ENCODE data around the gene CDC42EP5.

CDC42EP5 gene

GRCh38 chr19:54420383-54421168, 52.5 kb downstream of the CDC42EP5 start:
- H3K36me3 ChIP-seq (ENCODE audit: control insufficient read depth, insufficient read depth, low read length) = no peaks in the 10 kb centered on the region
- no peaks in the 10 kb centered on the region; the same call in 1 of the 2 replicates for H3K27me3 ChIP-seq (replicated peaks; ENCODE audit: control insufficient read depth, insufficient read depth, low read length)
- no peak overlapping the region for H3K4me3 ChIP-seq (replicated peaks; ENCODE audit: low read depth, low read length)
- DNase-seq (ENCODE audit: extremely low read depth, insufficient read length) = no peak
- no peak for TF ChIP-seq CTCF (IDR thresholded peaks at IDR 0.05; ENCODE audit: insufficient read depth, low read length, poor library complexity, severe bottlenecking)

- Histone ChIP-seq H3K4me3 (replicated peaks; ENCODE audit: low read depth, low read length) (no peak overlapping the region), H3K36me3 (ENCODE audit: control insufficient read depth, insufficient read depth, low read length) (no peaks in the 10 kb centered on the region), H3K27me3 (replicated peaks; ENCODE audit: control insufficient read depth, insufficient read depth, low read length) (no peaks in the 10 kb centered on the region; the same call in 1 of the 2 replicates)
- DNase-seq (ENCODE audit: extremely low read depth, insufficient read length) = no peak
- TF ChIP-seq CTCF (IDR thresholded peaks at IDR 0.05; ENCODE audit: insufficient read depth, low read length, poor library complexity, severe bottlenecking) = no peak
Measured at GRCh38 chr19:54420068-54420382, 53.1 kb downstream of the CDC42EP5 start.

GRCh38 chr19:54418930-54419800, 53.9 kb downstream of the CDC42EP5 start:
- no peaks in the 10 kb centered on the region for H3K36me3 ChIP-seq (ENCODE audit: control insufficient read depth, insufficient read depth, low read length)
- no peak for DNase-seq (ENCODE audit: extremely low read depth, insufficient read length)
- no peaks in the 10 kb centered on the region; the same call in 1 of the 2 replicates for H3K27me3 ChIP-seq (replicated peaks; ENCODE audit: control insufficient read depth, insufficient read depth, low read length)
- H3K4me3 ChIP-seq (replicated peaks; ENCODE audit: low read depth, low read length) = no peak overlapping the region
- no peak for TF ChIP-seq CTCF (IDR thresholded peaks at IDR 0.05; ENCODE audit: insufficient read depth, low read length, poor library complexity, severe bottlenecking)

- no peak for TF ChIP-seq CTCF (IDR thresholded peaks at IDR 0.05; ENCODE audit: insufficient read depth, low read length, poor library complexity, severe bottlenecking)
- DNase-seq (ENCODE audit: extremely low read depth, insufficient read length) = no peak
- Histone ChIP-seq H3K27me3 (replicated peaks; ENCODE audit: control insufficient read depth, insufficient read depth, low read length) (no peaks in the 10 kb centered on the region), H3K4me3 (replicated peaks; ENCODE audit: low read depth, low read length) (no peak overlapping the region), H3K36me3 (ENCODE audit: control insufficient read depth, insufficient read depth, low read length) (no peaks in the 10 kb centered on the region)
Measured at GRCh38 chr19:54418030-54418929, 54.8 kb downstream of the CDC42EP5 start.

GRCh38 chr19:54416695-54417491, 56.2 kb downstream of the CDC42EP5 start:
- no peak for DNase-seq (ENCODE audit: extremely low read depth, insufficient read length)
- TF ChIP-seq CTCF (IDR thresholded peaks at IDR 0.05; ENCODE audit: insufficient read depth, low read length, poor library complexity, severe bottlenecking) = no peak
- H3K4me3 ChIP-seq (replicated peaks; ENCODE audit: low read depth, low read length) = no peak overlapping the region
- no peaks in the 10 kb centered on the region for H3K27me3 ChIP-seq (replicated peaks; ENCODE audit: control insufficient read depth, insufficient read depth, low read length)
- H3K36me3 ChIP-seq (ENCODE audit: control insufficient read depth, insufficient read depth, low read length) = no peaks in the 10 kb centered on the region

All from GM06990 (cell line).